GM20431 (cell line): ENCODE measurements around the gene COG6.

Source experiments
- in situ Hi-C: fragments of 300-500 bp; cut with MseI, MboI; formaldehyde crosslinking; loops from one replicate; pipeline ENCODE4 v1.15.0; 2020; ENCODE audit warnings: low sequenced_read_pairs; ENCODE audit not compliant: unreplicated experiment

COG6 gene

GRCh38 chr13:39766464-39767158, 111.1 kb downstream of the COG6 start:
- in situ Hi-C loops: no loop called here

- in situ Hi-C loops: no loop called here
Measured at GRCh38 chr13:39767791-39768517, 112.5 kb downstream of the COG6 start.

- in situ Hi-C loops: no loop called here
Measured at GRCh38 chr13:39768962-39769361, 113.5 kb downstream of the COG6 start.

- in situ Hi-C loops: no loop called here
Measured at GRCh38 chr13:39770221-39771090, 115.0 kb downstream of the COG6 start.

GRCh38 chr13:39773833-39774232, 118.4 kb downstream of the COG6 start:
- in situ Hi-C loops: no loop called here

GRCh38 chr13:39776439-39776838, 121.0 kb downstream of the COG6 start:
- in situ Hi-C loops: no loop called here

GRCh38 chr13:39777021-39777420, 121.6 kb downstream of the COG6 start:
- in situ Hi-C loops: no loop called here

GRCh38 chr13:39777527-39778061, 122.1 kb downstream of the COG6 start:
- in situ Hi-C loops: no loop called here

GRCh38 chr13:39779337-39780265, 124.1 kb downstream of the COG6 start:
- in situ Hi-C loops: no loop called here

- in situ Hi-C loops: no loop called here
Measured at GRCh38 chr13:39780711-39781110, 125.2 kb downstream of the COG6 start.

- in situ Hi-C loops: no loop called here
Measured at GRCh38 chr13:39781381-39781780, 125.9 kb downstream of the COG6 start.

GRCh38 chr13:39783051-39783450, 127.6 kb downstream of the COG6 start:
- in situ Hi-C loops: no loop called here

GRCh38 chr13:39784347-39784746, 128.9 kb downstream of the COG6 start:
- in situ Hi-C loops: no loop called here

- in situ Hi-C loops: no loop called here
Measured at GRCh38 chr13:39786091-39786490, 130.6 kb downstream of the COG6 start.

GRCh38 chr13:39787086-39787487, 131.6 kb downstream of the COG6 start:
- in situ Hi-C loops: no loop called here

- in situ Hi-C loops: no loop called here
Measured at GRCh38 chr13:39788102-39788501, 132.6 kb downstream of the COG6 start.

GRCh38 chr13:39789451-39789850, 134.0 kb downstream of the COG6 start:
- in situ Hi-C loops: no loop called here
